ENCODE data around the gene IL11.

Gene IL11

GRCh38 chr19:55353803-55354697 is 16.2 kb downstream of the IL11 start:
- Histone ChIP-seq H3K4me1 (peaks cover 50% of the 10 kb centered on the region), H4K20me1 (peaks cover 4% of the 10 kb centered on the region; the same call in 1 of the 2 replicates), H3K27ac (no peak overlapping the region), H3K36me3 (no peaks in the 10 kb centered on the region), H3K27me3 (peaks cover 65% of the 10 kb centered on the region), H3K9me3 (no peaks in the 10 kb centered on the region), H3K9ac (peak overlapping the region; percentile 41; the same call in 1 of the 2 replicates), H3K4me3 (peak overlapping the region; percentile 65), H3K4me2 (peak overlapping the region; percentile 98)
- TF ChIP-seq Cebpa-rat (IDR thresholded peaks at IDR 0.05), result no peak

- no peaks in the 10 kb centered on the region for H3K9me3 ChIP-seq
- peaks cover 65% of the 10 kb centered on the region for H3K27me3 ChIP-seq
- H3K4me1 ChIP-seq, result peaks cover 56% of the 10 kb centered on the region
- peak overlapping the region; percentile 41; the same call in 1 of the 2 replicates for H3K9ac ChIP-seq
- no peak for TF ChIP-seq Cebpa-rat (IDR thresholded peaks at IDR 0.05)
- no peaks in the 10 kb centered on the region for H3K36me3 ChIP-seq
- peak overlapping the region; percentile 65 for H3K4me3 ChIP-seq
- no peak overlapping the region for H3K27ac ChIP-seq
- peaks cover 4% of the 10 kb centered on the region; the same call in 1 of the 2 replicates for H4K20me1 ChIP-seq
- peak overlapping the region; percentile 98 for H3K4me2 ChIP-seq
Measured at GRCh38 chr19:55353356-55353802, 16.9 kb downstream of the IL11 start.

- H3K9ac ChIP-seq, result no peak overlapping the region
- H3K27ac ChIP-seq, result no peak overlapping the region
- no peak for TF ChIP-seq Cebpa-rat (IDR thresholded peaks at IDR 0.05)
- H3K9me3 ChIP-seq, result no peaks in the 10 kb centered on the region
- peaks cover 64% of the 10 kb centered on the region for H3K4me1 ChIP-seq
- H3K36me3 ChIP-seq, result no peaks in the 10 kb centered on the region
- H4K20me1 ChIP-seq, result peaks cover 4% of the 10 kb centered on the region; the same call in 1 of the 2 replicates
- peak overlapping the region; percentile 98 for H3K4me2 ChIP-seq
- peaks cover 65% of the 10 kb centered on the region for H3K27me3 ChIP-seq
- no peak overlapping the region for H3K4me3 ChIP-seq
Measured at GRCh38 chr19:55352549-55353145, 17.6 kb downstream of the IL11 start.

GRCh38 chr19:55352040-55352439 is 18.2 kb downstream of the IL11 start:
- TF ChIP-seq Cebpa-rat (IDR thresholded peaks at IDR 0.05), result no peak
- H3K27me3 ChIP-seq, result peaks cover 60% of the 10 kb centered on the region
- H3K4me1 ChIP-seq, result peaks cover 70% of the 10 kb centered on the region
- peaks cover 4% of the 10 kb centered on the region; the same call in 1 of the 2 replicates for H4K20me1 ChIP-seq
- H3K27ac ChIP-seq, result no peak overlapping the region
- H3K36me3 ChIP-seq, result peaks cover 4% of the 10 kb centered on the region; the same call in 1 of the 2 replicates
- no peaks in the 10 kb centered on the region for H3K9me3 ChIP-seq
- no peak overlapping the region for H3K4me3 ChIP-seq
- no peak overlapping the region for H3K9ac ChIP-seq
- peak overlapping the region; percentile 98 for H3K4me2 ChIP-seq

- peaks cover 68% of the 10 kb centered on the region for H3K4me1 ChIP-seq
- 0 out of 2 replicates have a peak, but pooled peaks cover 4% of the 10 kb centered on the region for H4K20me1 ChIP-seq
- no peak overlapping the region for H3K4me3 ChIP-seq
- TF ChIP-seq Cebpa-rat (IDR thresholded peaks at IDR 0.05), result no peak
- H3K27me3 ChIP-seq, result peaks cover 47% of the 10 kb centered on the region
- H3K27ac ChIP-seq, result no peak overlapping the region
- no peak overlapping the region for H3K9ac ChIP-seq
- no peak overlapping the region for H3K4me2 ChIP-seq
- peaks cover 15% of the 10 kb centered on the region for H3K36me3 ChIP-seq
- H3K9me3 ChIP-seq, result no peaks in the 10 kb centered on the region
Measured at GRCh38 chr19:55350620-55351315, 19.5 kb downstream of the IL11 start.

GRCh38 chr19:55348317-55349034 is 21.8 kb downstream of the IL11 start:
- Histone ChIP-seq H3K9ac (peak overlapping the region; percentile 0; the same call in 1 of the 2 replicates), H3K9me3 (no peaks in the 10 kb centered on the region), H3K27ac (peak overlapping the region; percentile 44), H3K27me3 (peaks cover 25% of the 10 kb centered on the region), H4K20me1 (no peaks in the 10 kb centered on the region), H3K36me3 (peaks cover 38% of the 10 kb centered on the region), H3K4me1 (peaks cover 75% of the 10 kb centered on the region), H3K4me2 (peak overlapping the region; percentile 74), H3K4me3 (no peak overlapping the region)
- no peak for TF ChIP-seq Cebpa-rat (IDR thresholded peaks at IDR 0.05)

- H3K36me3 ChIP-seq, result peaks cover 48% of the 10 kb centered on the region
- H3K9me3 ChIP-seq, result no peaks in the 10 kb centered on the region
- peak overlapping the region; percentile 41; the same call in 1 of the 2 replicates for H3K9ac ChIP-seq
- H4K20me1 ChIP-seq, result no peaks in the 10 kb centered on the region; the same call in 1 of the 2 replicates
- H3K27ac ChIP-seq, result peak overlapping the region; percentile 44
- TF ChIP-seq Cebpa-rat (IDR thresholded peaks at IDR 0.05), result no peak
- H3K4me1 ChIP-seq, result peaks cover 75% of the 10 kb centered on the region
- H3K27me3 ChIP-seq, result peaks cover 16% of the 10 kb centered on the region
- H3K4me3 ChIP-seq, result no peak overlapping the region
- H3K4me2 ChIP-seq, result peak overlapping the region; percentile 74
Measured at GRCh38 chr19:55347442-55348009, 22.7 kb downstream of the IL11 start.

- H3K4me3 ChIP-seq, result no peak overlapping the region
- H3K27me3 ChIP-seq, result peaks cover 9% of the 10 kb centered on the region
- peak overlapping the region; percentile 41; the same call in 1 of the 2 replicates for H3K9ac ChIP-seq
- H4K20me1 ChIP-seq, result peaks cover 6% of the 10 kb centered on the region
- H3K9me3 ChIP-seq, result no peaks in the 10 kb centered on the region
- H3K27ac ChIP-seq, result peak overlapping the region; percentile 44; the same call in 1 of the 2 replicates
- peaks cover 54% of the 10 kb centered on the region for H3K36me3 ChIP-seq
- H3K4me2 ChIP-seq, result peak overlapping the region; percentile 74
- H3K4me1 ChIP-seq, result peaks cover 75% of the 10 kb centered on the region
- TF ChIP-seq Cebpa-rat (IDR thresholded peaks at IDR 0.05), result no peak
Measured at GRCh38 chr19:55346725-55347441, 23.4 kb downstream of the IL11 start.
